NCI-H2107 treated with DMSO at 0.1 percent for 48 hours (cell line): ENCODE results near the gene ABHD1.
"Not testable (repeated sequence)": the region's sequence is repeated elsewhere in the genome, so short reads cannot be mapped to it uniquely, and the experiment has no call there.

Source experiments
- DNase-seq: peaks from one replicate; lab custom pipeline; 2025; ENCODE audit not compliant: unreplicated experiment; lab: John Stamatoyannopoulos, UW

The ABHD1 gene

GRCh38 chr2:27109083-27109482 lies 14.5 kb upstream of the ABHD1 start:
- no peak for DNase-seq

DNA sequence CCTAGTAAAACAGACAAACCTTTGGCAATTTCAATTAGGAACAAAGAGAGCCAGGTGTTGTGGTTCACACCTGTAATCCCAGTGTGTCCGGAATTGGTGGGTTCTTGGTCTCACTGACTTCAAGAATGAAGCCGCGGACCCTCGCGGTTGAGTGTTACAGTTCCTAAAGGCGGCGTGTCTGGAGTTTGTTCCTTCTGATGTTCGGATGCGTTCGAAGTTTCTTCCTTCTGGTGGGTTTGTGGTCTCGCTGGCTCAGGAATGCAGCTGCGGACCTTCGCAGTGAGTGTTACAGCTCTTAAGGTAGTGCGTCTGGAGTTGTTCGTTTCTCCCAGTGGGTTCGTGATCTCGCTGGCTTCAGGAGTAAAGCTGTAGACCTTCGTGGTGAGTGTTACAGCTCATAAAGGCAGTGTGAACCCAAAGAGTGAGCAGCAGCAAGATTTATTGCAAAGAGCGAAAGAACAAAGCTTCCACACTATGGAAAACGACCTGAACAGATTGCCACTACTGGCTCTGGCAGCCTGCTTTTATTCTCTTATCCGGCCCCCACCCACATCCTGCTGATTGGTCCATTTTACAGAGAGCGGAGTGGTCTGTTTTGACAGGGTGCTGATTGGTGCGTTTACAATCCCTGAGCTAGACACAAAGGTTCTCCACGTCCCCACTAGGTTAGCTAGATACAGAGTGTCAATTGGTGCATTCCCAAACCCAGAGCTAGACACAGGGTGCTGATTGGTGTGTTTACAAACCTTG lies 12.8 kb upstream of the ABHD1 start:
- DNase-seq, result not testable (repeated sequence)

DNA sequence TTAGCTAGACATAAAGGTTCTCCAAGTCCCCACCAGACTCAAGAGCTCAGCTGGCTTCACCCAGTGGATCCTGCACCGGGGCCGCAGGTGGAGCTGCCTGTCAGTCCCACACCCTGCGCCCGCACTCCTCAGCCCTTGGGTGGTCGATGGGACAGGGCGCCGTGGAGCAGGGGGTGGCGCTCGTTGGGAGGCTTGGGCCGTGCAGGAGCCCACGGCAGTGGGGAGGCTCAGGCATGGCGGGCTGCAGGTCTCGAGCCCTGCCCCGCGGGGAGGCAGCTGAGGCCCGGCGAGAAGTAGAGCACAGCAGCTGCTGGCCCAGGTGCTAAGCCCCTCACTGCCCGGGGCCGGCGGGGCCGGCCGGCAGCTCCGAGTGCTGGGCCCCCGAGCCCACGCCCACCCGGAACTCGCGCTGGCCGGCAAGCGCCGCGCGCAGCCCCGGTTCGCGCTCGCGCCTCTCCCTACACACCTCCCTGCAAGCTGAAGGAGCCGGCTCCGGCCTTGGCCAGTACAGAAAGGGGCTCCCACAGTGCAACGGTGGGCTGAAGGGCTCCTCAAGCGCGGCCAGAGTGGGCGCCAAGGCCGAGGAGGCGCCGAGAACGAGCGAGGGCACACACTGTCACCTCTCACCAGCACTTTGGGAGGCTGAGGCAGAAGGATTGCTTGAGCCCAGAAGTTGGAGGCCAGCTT lies 12.1 kb upstream of the ABHD1 start:
- not testable (repeated sequence) for DNase-seq

DNA sequence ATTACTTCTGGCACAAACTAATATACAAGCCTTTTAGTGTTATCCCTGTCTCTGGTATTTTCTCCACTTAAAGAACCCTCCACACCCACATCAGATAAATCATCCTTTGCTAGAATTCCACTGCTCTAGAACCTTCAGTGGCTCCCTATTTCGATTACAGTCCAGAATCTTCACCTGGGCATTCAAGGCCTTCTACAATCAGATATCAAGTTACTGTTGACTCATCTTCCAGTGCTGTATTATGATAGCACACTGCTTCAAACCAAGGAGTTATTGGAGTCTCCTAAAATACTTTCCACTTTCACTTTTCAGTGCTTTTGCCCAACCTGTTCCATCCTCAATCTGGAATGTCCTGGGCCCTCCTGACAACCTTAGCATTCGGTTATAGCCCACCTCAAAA lies 8.1 kb upstream of the ABHD1 start:
- DNase-seq, result no peak

GRCh38 chr2:27117995-27118524 lies 5.6 kb upstream of the ABHD1 start:
- no peak for DNase-seq

DNA sequence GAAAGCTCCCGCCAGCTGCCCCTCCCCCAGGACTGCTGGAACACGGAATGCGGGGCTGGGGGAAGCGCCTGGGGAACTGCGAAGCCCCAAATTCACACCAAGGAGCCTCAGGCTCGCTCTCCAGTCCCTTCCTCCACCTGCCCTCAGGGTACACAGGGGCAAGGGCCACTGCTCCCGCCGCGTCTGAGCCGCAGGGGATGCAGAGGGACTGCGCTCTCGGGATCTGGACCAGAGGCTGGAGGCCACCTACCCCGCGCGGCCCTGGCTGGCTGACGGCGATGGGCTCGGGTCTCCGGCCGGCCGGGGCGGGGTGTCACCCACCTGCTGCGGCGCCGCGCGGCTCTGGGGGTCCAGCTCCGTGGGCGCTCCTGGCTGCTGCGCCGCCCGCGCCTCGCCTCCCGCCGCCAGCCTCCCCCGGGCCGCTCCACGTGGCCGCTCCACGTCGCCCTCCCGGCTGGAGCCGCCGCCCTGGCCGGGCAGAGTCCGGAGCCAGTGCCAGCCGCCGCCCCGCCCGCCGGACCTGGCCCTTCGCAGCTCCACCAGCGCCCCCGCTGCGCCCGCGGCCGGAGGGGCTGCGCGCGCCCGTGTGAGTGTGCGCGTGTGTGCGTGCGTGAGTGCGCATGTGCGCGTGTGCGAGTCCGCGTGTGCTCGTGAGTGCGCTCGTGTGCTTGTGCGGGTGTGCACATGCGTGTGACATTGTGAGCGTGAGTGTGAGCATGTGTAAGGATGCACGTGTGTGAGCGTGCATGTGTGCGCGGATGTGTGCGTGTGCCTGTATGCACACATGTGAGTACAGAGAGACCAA lies 4.9 kb upstream of the ABHD1 start, which contains the start of gene CGREF1:
Gene CGREF1 (minus strand): TSS at position 604 of the 805 bp plus-strand sequence. CDS start 14,762 bp downstream, outside the sequence.
- no peak for DNase-seq

DNA sequence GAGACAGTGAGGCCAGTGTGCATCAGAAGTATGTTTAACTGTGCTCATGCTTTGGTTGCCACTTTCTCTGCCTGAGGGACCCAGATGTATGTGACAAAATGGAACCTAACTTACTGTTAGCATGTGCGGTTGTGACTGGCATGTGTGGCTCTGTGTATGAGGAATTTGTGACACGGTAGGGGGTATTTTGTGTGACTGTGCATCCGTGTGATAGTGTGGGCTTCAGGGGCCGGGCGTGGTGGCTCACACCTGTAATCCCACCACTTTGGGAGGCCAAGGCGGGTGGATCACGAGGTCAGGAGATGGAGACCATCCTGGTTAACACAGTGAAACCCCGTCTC lies 4.3 kb upstream of the ABHD1 start:
- not testable (repeated sequence) for DNase-seq

- DNase-seq, result no peak
Observed at GRCh38 chr2:27121906-27122305, 1.7 kb upstream of the ABHD1 start.

- DNase-seq, result no peak
Observed at GRCh38 chr2:27122791-27123190, 824 bp upstream of the ABHD1 start.

GRCh38 chr2:27125104-27125503 lies 1.5 kb downstream of the ABHD1 start:
- no peak for DNase-seq

GRCh38 chr2:27126252-27126710 lies 2.7 kb downstream of the ABHD1 start:
- no peak for DNase-seq

GRCh38 chr2:27127883-27128667 lies 4.5 kb downstream of the ABHD1 start:
- no peak for DNase-seq

DNA sequence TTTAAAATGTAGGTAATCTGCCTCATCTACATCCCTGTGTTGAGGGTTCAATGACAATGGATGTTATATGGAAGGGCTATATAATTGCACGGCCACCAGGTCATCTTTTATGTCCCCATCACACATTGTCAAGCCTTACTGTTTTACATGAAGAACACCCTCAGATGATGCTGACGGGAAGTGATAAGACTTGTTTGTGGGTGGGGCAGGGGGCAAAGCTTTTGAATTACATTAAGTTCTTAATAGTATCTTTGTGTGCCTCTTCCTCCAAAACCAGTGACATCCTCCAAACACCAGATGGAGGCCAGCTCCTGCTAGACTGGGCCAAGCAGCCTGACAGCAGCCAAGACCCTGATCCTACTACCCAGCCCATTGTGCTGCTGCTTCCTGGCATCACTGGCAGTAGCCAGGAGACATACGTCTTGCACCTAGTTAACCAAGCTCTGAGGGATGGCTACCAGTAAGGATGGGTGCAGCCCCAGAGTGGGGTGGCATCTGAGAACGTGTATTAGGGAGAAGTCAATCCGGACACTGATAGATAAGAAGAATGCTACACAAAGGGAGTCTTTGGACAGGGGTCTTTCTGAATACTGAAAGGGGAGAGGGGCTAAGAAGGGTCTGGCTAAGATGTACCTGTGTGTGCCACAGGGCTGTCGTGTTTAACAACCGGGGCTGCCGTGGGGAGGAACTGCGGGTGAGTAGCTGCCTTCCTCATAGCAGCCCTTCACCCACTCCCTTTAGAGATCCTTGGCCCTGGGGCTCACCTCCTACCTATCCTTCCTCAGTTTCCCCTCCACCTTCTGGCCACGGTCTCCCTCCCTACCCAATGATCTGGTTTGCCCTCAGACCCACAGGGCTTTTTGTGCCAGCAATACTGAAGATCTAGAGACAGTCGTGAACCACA lies 5.3 kb downstream of the ABHD1 start:
- DNase-seq, result no peak

GRCh38 chr2:27130396-27130795 lies 6.8 kb downstream of the ABHD1 start:
- no peak for DNase-seq

DNA sequence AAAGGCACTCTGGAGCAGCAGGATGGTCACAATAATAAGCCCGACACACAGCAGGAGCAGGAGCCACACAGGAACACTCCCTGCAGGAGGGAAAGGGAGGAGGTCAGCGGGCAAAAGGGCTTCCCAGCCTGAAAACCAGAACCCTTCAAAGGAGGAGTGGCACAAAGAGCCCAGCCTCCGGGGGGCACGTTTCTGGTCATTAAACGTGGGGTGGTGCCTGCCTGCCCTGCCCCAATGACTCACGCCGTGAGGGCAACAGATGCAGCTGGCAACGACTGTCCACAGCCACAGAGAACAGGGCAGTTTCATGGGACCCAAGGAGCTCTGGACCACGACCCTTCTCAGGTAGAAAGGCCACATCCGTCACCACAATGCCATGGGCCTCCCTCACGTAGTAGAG lies 7.8 kb downstream of the ABHD1 start:
- DNase-seq, result no peak

GRCh38 chr2:27133195-27133875 lies 9.7 kb downstream of the ABHD1 start:
- DNase-seq, result no peak

GRCh38 chr2:27133905-27134780 lies 10.5 kb downstream of the ABHD1 start, which contains the start of gene PREB:
Gene PREB, minus strand, starts transcription at chr2:27134636. Its CDS starts 215 bp downstream, at chr2:27134421.
- peak; percentile 84 for DNase-seq
